H1 (cell line): ENCODE measurements around the gene PTPA. TPM values are rescaled to one million over a fixed set of nuclear protein-coding genes. Genes with fewer than 3 reads are reported as not detected.

Experiments used
- CEBPB ChIP-seq: IDR thresholded peaks from 2 replicates; pipeline ENCODE4 v1.6.1; 2012; ENCODE audit warnings: low read depth, low read length
- GABPA ChIP-seq: IDR thresholded peaks from 2 replicates; pipeline ENCODE4 v1.6.1; 2011; ENCODE audit warnings: mild to moderate bottlenecking, low read length, moderate library complexity, borderline replicate concordance; ENCODE audit not compliant: insufficient read depth
- KDM4A ChIP-seq: IDR thresholded peaks from one replicate; pipeline ENCODE4 v1.7.1; 2012; ENCODE audit warnings: low read depth, mild to moderate bottlenecking, moderate library complexity, low read length, inconsistent platforms; ENCODE audit not compliant: severe bottlenecking
- RXRA ChIP-seq: IDR thresholded peaks from 2 replicates; pipeline ENCODE4 v1.6.1; 2011; ENCODE audit warnings: low read depth, mild to moderate bottlenecking, low read length, moderate library complexity; ENCODE audit not compliant: insufficient read depth
- SIN3A ChIP-seq, 2 experiments: IDR thresholded peaks in 1 of 2; conservative IDR thresholded peaks in 1 of 2; 2 replicates each; pipeline ENCODE4 v1.6.1; 2011 to 2012; ENCODE audit warnings: low read length in 2 of 2, improper control_type of control experiment in 1 of 2, low read depth in 1 of 2, mild to moderate bottlenecking in 1 of 2
- SUZ12 ChIP-seq: fragments of 200-600 bp; sonication (generic); IDR thresholded peaks from 2 replicates; pipeline ENCODE4 v1.6.1; 2012; ENCODE audit warnings: mild to moderate bottlenecking, inconsistent platforms, low read length, moderate library complexity, mixed read lengths
- polyA plus RNA-seq, 7 experiments: library from polyadenylated mRNA; depleted of rRNA in 3 of 7; stranded (reverse) in 5 of 7; unstranded in 2 of 7; fragments of >200 nt in 5 of 7; fragments of 200-250 nt in 2 of 7; gene quantifications; 1 replicate in 5 of 7; 2 replicates in 1 of 7; 4 replicates in 1 of 7; pipeline versions ENCODE4 v1.2.1 to v1.2.3, GENCODE V29; 2011 to 2013; ENCODE audit warnings: missing spikeins in 2 of 7, mixed read lengths in 2 of 7
- total RNA-seq: library from RNA; stranded (reverse); fragmentation: NEBNext Ultra II Directional; extraction: Animal tissue kit (Norgen Biotek cat#: 25700); gene quantifications from 2 replicates; pipeline ENCODE4 v1.2.1, GENCODE V29; 2021
- TF ChIP-seq, protein P1 (sequence below): fragments of 300-600 bp; sonication (generic); IDR thresholded peaks from 2 replicates; pipeline ENCODE4 v1.7.1; 2012; ENCODE audit warnings: low read length, moderate library complexity, mild to moderate bottlenecking, inconsistent platforms; ENCODE audit not compliant: insufficient replicate concordance
- TF ChIP-seq, protein P2 (sequence below): IDR thresholded peaks from 2 replicates; pipeline ENCODE4 v1.6.1; 2011; ENCODE audit warnings: low read depth, mild to moderate bottlenecking, low read length; ENCODE audit not compliant: insufficient read depth
- TF ChIP-seq, protein P3 (sequence below): IDR thresholded peaks from 2 replicates; pipeline ENCODE4 v1.6.1; 2012; ENCODE audit warnings: inconsistent platforms

Gene PTPA
- total and polyA plus RNA-seq, 2 of the 8 experiments (the other 6 are each of a cell fraction or from before 2014, with no cell fraction given) = 114 to 145 TPM

DNA sequence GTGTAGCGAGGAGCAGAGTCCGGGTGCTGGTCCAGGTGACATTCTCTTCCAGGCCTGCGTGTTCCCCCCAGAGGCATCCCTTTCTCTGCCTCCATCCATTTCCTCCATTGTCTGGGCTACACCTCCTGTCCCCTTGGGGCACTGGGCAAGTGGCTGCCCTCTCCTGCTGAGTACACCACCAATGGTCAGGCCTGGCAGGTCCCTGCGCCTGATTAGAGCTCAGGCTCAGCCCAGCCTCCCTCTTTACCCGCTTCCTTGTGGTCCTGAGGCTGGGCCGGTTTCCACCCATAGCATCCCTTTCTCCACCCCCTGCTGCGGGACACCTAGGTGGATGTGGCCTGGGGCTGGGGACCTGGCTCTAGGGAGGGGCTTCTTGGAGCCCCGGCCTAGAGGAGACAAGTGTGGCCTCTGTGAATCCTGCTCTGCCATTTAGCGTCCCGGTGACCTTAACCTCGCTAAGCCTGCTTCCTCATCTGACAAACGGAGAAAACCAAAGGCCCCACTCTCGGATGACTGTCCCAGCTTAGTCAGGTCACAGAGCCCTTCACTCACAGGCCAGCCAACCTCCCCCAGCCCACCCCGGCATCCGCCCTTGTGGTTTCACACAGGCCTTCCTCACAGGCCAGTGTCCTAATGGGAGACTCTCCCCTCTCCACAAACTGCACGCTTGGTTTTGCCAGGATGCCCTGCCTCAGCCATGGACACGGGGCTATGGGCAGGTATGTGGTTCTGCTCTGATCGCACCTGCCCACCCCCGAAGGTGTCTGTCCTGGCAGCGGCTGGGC, 17.4 kb upstream of the PTPA start (continued):
- TF ChIP-seq, protein P1, sequence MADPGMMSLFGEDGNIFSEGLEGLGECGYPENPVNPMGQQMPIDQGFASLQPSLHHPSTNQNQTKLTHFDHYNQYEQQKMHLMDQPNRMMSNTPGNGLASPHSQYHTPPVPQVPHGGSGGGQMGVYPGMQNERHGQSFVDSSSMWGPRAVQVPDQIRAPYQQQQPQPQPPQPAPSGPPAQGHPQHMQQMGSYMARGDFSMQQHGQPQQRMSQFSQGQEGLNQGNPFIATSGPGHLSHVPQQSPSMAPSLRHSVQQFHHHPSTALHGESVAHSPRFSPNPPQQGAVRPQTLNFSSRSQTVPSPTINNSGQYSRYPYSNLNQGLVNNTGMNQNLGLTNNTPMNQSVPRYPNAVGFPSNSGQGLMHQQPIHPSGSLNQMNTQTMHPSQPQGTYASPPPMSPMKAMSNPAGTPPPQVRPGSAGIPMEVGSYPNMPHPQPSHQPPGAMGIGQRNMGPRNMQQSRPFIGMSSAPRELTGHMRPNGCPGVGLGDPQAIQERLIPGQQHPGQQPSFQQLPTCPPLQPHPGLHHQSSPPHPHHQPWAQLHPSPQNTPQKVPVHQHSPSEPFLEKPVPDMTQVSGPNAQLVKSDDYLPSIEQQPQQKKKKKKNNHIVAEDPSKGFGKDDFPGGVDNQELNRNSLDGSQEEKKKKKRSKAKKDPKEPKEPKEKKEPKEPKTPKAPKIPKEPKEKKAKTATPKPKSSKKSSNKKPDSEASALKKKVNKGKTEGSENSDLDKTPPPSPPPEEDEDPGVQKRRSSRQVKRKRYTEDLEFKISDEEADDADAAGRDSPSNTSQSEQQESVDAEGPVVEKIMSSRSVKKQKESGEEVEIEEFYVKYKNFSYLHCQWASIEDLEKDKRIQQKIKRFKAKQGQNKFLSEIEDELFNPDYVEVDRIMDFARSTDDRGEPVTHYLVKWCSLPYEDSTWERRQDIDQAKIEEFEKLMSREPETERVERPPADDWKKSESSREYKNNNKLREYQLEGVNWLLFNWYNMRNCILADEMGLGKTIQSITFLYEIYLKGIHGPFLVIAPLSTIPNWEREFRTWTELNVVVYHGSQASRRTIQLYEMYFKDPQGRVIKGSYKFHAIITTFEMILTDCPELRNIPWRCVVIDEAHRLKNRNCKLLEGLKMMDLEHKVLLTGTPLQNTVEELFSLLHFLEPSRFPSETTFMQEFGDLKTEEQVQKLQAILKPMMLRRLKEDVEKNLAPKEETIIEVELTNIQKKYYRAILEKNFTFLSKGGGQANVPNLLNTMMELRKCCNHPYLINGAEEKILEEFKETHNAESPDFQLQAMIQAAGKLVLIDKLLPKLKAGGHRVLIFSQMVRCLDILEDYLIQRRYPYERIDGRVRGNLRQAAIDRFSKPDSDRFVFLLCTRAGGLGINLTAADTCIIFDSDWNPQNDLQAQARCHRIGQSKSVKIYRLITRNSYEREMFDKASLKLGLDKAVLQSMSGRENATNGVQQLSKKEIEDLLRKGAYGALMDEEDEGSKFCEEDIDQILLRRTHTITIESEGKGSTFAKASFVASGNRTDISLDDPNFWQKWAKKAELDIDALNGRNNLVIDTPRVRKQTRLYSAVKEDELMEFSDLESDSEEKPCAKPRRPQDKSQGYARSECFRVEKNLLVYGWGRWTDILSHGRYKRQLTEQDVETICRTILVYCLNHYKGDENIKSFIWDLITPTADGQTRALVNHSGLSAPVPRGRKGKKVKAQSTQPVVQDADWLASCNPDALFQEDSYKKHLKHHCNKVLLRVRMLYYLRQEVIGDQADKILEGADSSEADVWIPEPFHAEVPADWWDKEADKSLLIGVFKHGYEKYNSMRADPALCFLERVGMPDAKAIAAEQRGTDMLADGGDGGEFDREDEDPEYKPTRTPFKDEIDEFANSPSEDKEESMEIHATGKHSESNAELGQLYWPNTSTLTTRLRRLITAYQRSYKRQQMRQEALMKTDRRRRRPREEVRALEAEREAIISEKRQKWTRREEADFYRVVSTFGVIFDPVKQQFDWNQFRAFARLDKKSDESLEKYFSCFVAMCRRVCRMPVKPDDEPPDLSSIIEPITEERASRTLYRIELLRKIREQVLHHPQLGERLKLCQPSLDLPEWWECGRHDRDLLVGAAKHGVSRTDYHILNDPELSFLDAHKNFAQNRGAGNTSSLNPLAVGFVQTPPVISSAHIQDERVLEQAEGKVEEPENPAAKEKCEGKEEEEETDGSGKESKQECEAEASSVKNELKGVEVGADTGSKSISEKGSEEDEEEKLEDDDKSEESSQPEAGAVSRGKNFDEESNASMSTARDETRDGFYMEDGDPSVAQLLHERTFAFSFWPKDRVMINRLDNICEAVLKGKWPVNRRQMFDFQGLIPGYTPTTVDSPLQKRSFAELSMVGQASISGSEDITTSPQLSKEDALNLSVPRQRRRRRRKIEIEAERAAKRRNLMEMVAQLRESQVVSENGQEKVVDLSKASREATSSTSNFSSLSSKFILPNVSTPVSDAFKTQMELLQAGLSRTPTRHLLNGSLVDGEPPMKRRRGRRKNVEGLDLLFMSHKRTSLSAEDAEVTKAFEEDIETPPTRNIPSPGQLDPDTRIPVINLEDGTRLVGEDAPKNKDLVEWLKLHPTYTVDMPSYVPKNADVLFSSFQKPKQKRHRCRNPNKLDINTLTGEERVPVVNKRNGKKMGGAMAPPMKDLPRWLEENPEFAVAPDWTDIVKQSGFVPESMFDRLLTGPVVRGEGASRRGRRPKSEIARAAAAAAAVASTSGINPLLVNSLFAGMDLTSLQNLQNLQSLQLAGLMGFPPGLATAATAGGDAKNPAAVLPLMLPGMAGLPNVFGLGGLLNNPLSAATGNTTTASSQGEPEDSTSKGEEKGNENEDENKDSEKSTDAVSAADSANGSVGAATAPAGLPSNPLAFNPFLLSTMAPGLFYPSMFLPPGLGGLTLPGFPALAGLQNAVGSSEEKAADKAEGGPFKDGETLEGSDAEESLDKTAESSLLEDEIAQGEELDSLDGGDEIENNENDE = no peak
- TF ChIP-seq KDM4A (no peak), SUZ12 (no peak), SIN3A (conservative IDR thresholded peaks at IDR 0.05 in 1 of 2, IDR thresholded peaks at IDR 0.05 in 1 of 2; ENCODE audit: low read depth in 1 of 2, low read length in 2 of 2) (no peak), GABPA (no peak), CEBPB (no peak), RXRA (no peak)
- TF ChIP-seq, protein P2, sequence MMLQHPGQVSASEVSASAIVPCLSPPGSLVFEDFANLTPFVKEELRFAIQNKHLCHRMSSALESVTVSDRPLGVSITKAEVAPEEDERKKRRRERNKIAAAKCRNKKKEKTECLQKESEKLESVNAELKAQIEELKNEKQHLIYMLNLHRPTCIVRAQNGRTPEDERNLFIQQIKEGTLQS = no peak
- TF ChIP-seq, protein P3, sequence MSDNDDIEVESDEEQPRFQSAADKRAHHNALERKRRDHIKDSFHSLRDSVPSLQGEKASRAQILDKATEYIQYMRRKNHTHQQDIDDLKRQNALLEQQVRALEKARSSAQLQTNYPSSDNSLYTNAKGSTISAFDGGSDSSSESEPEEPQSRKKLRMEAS = no peak
